GM12875 (cell line): ENCODE results near the gene LTBP4.
A peak's percentile ranks its signal among the peaks of the same experiment; 100 is the strongest.

Experiments used
- H3K4me3 ChIP-seq: one replicate; pipeline ENCODE4 v1.5.1; 2011; ENCODE audit warnings: low read depth, low read length, control low read depth
- CTCF ChIP-seq: IDR thresholded peaks from 2 replicates; pipeline ENCODE4 v1.5.1; 2011; ENCODE audit warnings: low read depth, mild to moderate bottlenecking, control low read depth, inconsistent platforms, low read length, moderate library complexity, borderline replicate concordance; ENCODE audit not compliant: insufficient read depth

The LTBP4 gene, protein sequence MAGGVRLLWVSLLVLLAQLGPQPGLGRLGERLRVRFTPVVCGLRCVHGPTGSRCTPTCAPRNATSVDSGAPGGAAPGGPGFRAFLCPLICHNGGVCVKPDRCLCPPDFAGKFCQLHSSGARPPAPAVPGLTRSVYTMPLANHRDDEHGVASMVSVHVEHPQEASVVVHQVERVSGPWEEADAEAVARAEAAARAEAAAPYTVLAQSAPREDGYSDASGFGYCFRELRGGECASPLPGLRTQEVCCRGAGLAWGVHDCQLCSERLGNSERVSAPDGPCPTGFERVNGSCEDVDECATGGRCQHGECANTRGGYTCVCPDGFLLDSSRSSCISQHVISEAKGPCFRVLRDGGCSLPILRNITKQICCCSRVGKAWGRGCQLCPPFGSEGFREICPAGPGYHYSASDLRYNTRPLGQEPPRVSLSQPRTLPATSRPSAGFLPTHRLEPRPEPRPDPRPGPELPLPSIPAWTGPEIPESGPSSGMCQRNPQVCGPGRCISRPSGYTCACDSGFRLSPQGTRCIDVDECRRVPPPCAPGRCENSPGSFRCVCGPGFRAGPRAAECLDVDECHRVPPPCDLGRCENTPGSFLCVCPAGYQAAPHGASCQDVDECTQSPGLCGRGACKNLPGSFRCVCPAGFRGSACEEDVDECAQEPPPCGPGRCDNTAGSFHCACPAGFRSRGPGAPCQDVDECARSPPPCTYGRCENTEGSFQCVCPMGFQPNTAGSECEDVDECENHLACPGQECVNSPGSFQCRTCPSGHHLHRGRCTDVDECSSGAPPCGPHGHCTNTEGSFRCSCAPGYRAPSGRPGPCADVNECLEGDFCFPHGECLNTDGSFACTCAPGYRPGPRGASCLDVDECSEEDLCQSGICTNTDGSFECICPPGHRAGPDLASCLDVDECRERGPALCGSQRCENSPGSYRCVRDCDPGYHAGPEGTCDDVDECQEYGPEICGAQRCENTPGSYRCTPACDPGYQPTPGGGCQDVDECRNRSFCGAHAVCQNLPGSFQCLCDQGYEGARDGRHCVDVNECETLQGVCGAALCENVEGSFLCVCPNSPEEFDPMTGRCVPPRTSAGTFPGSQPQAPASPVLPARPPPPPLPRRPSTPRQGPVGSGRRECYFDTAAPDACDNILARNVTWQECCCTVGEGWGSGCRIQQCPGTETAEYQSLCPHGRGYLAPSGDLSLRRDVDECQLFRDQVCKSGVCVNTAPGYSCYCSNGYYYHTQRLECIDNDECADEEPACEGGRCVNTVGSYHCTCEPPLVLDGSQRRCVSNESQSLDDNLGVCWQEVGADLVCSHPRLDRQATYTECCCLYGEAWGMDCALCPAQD (N-terminal part only)

DNA sequence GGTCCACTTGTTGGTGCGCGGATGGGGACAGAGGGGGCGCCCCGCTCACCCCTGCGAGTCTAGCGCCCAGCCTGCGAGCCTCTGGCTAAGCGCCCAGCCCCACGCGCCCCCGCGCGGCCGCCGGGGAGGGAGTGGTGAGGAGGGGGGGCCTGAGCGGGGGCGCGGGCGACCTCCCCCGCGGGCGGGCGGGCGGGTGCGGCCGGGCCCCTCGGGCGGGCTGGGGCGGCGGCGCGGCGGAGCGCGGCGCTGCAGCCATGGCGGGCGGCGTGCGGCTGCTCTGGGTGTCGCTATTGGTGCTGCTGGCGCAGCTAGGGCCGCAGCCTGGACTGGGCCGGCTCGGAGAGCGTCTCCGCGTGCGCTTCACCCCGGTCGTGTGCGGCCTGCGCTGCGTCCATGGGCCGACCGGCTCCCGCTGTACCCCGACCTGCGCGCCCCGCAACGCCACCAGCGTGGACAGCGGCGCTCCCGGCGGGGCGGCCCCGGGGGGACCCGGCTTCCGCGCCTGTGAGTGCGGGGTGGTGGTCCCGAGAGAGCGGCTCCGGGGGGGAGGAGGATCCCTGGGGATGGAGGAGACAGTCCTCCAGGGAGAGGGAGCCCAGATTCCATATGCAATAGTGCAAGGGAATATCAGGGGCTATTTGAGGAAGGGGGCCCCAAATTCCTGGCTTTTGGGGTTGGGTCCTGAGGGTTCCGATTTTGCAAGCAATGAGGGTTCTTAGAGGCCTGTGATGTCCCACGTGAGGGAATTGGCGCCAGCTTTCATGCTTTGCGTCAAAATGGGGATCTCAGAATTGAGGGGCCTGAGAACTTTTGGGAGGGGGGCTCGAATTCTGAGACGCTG, at the start of gene LTBP4:
Gene LTBP4, plus strand, starts transcription at position 236 of the 841 bp plus-strand sequence. Its CDS starts 19 bp downstream, at position 255.
- no peak for TF ChIP-seq CTCF
- peak within 1 kb of the TSS; percentile 10 for H3K4me3 ChIP-seq

- TF ChIP-seq CTCF = no peak
- H3K4me3 ChIP-seq = no peak overlapping the region
These were observed 48.3 kb upstream of the LTBP4 start for GRCh38 chr19:40552848-40553247.

GRCh38 chr19:40553885-40554857, 47.0 kb upstream of the LTBP4 start:
- TF ChIP-seq CTCF = no peak
- H3K4me3 ChIP-seq = no peak overlapping the region

GRCh38 chr19:40555978-40556689, 45.0 kb upstream of the LTBP4 start:
- no peak overlapping the region for H3K4me3 ChIP-seq
- no peak for TF ChIP-seq CTCF

- TF ChIP-seq CTCF = no peak
- H3K4me3 ChIP-seq = no peak overlapping the region
These were observed 44.1 kb upstream of the LTBP4 start for GRCh38 chr19:40556953-40557530.
